ENCODE measurements around the gene UBR4.

Gene UBR4

DNA sequence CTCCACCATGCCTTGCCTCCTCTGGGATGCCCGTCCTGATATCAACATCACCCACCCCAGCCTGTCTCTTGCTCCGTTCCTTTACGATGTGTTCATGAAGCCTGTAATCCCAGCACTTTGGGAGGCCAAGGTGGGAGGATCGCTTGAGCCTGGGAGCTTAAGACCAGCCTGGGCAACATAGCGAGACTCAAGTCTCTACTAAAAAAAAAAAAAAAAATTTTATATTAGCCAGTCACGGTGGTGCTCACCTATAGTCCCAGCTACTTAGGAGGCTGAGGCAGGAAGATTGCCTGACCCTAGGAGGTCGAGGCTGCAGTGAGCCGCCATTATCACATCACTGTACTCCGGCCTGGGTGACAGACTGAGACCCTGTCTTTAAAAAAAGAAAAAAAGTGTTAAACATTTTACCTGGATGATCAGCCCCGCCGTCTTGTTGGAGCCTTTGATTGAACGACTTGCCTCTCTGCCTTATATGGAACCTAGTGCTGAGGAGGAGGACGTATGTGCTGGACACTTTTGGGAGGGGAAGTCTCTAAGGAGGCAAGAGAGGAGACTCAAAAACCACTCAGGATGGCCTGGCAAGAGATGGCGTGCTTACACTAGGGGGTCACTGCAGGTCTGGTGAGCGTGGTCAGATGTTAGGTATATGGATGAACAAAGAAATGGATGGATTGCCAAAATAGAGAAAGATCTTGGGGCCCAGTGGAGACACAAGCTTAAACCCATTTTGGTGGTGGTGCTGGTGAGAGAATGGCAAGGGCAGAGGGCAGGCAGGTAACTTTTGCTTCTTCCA is 173.1 kb downstream of the UBR4 start:
- no peak for DNase-seq (ENCODE audit: low read depth, low spot score)

DNA sequence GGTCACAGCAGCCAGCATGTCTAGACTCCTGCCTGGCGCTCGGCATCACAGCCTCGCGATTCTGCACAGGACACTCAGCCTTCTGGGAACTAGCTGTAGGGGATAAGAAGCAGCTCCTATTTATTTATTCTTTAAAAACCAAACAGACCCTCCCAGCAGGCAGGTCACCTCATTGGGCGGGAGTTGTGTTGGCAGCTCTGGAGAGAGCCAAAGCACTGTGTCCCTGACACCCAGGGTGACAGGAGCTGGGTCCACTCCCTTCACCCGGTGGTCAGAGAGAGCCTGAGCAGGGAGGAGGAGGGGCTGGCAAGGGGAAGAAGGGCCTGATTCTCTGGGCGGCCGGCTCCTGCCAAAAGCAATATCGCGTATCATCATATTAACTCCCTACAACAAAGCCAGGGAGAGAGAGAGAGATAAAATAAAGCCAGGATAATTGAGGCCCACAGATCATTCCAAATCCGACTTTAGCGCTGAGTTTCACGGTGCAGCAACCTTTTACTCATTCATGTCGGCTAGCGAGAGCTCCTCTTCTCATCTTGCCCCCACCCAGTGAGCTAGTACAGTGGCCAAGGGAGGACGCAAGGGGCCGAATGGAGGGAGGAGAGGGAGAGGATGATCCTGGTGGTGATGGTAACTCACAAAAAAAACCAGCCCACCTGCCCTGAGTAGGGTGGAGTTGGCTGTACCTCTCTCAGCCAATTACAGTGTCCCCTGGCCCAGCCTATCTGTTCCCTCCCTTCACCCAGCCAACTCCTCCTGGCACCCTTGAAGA is 173.8 kb downstream of the UBR4 start:
- DNase-seq (ENCODE audit: low read depth, low spot score): no peak

- no peak for DNase-seq (ENCODE audit: low read depth, low spot score)
Measured at GRCh38 chr1:19035377-19036040, 174.6 kb downstream of the UBR4 start.

DNA sequence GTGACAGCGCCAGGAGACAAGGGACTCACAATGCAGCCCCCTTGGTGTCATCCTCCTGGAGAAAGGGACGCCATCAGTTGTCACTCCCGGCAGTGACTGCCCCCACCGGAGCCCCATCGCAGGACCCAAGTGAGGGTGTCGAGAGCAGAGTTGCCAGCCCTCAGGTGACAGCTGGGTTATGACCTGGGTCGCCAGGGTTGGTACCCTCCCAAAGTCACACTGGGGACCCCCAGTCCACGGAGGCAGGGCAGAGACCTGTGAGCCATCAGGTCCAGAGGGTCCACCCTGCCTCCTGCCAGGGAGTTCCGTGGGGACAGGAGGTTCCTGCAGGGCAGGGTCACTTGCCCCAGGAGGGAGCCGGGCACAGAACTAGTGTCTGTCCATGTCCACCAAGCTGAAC is 175.3 kb downstream of the UBR4 start:
- no peak for DNase-seq (ENCODE audit: low read depth, low spot score)

- DNase-seq (ENCODE audit: low read depth, low spot score): no peak
Measured at GRCh38 chr1:19033926-19034680, 176.0 kb downstream of the UBR4 start.

- DNase-seq (ENCODE audit: low read depth, low spot score): no peak
Measured at GRCh38 chr1:19033515-19033839, 176.6 kb downstream of the UBR4 start.

DNA sequence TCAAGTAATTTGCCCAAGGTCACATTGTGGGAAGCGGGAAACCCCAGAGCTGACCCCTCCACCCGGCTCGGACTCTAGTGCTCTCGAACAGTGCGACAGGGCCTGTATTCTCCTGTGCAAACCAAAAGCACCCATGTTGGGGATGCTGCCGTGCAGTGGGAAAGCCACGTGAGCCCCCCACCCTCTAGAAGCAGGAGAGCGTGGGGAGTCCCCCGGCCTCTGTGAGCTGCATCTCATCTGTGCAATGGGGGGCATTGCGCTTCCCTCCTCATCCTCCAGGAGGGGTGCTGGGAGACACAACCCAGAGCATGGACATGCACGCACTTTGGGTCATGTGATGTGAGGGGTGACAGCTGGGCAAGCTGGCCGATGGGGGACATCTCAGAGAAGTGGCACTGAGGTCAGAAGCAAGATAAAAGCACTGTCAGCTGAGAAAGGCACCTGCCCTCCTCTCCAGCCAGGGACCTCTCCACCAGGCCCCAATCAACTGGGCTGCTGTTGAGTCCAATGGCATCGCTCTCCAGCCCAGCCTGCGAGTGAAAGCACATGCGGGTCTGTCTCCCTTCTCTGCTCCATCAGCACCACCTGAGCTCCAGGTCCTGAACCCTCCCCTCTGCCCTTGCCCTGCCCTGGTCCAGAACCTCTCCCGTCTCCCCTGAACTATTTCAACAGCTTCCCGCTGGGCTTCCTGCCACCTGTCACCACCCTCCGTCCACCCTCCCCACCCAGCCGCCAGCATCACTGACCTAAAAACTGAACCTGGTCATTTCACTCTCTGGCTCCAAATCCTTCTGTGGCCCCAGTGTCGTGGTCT is 177.2 kb downstream of the UBR4 start:
- no peak for DNase-seq (ENCODE audit: low read depth, low spot score)

DNA sequence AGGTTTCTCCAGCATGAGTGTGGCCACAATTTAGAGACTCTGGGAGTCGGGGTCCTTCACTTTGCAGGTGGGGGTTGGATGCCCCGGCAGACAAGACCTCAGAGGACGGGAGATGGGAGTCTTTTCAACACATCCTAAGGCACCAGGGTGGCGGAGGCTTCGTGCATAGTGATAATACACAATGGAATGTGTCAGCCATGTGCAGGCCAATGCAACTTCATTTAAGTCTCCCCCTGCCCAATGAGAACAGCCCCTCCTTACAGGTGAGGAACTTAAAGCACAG is 177.7 kb downstream of the UBR4 start:
- no peak for DNase-seq (ENCODE audit: low read depth, low spot score)

- DNase-seq (ENCODE audit: low read depth, low spot score): no peak
Measured at GRCh38 chr1:19029191-19030085, 180.6 kb downstream of the UBR4 start.

DNA sequence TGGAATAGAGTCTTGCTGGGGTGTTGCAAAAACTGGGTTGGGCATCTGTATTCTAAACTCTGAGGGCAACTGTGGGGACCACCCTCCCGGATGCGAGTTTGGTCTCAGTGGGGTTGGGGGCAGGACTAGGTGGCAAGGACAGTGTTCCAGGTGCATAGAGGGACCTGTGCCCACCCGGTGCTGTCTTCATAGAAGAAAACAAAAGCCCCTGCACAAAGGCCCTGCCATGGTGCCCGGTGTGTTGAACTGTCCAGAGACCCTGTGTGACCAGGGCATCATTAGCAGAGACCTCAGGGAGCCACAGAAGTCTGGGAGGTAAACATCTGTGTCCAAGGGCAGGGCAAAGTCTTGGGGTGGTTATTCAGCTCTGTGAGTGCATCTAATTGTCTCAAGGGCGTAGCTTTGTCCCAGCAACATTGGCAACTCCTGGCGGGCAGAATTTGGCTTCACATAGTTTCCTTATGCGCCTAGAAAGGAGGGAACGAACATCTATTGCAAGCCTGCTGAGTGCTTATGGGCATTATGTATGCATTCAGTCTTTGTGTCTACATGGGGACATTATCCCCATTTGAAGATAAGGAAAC is 181.4 kb downstream of the UBR4 start:
- DNase-seq (ENCODE audit: low read depth, low spot score): no peak

DNA sequence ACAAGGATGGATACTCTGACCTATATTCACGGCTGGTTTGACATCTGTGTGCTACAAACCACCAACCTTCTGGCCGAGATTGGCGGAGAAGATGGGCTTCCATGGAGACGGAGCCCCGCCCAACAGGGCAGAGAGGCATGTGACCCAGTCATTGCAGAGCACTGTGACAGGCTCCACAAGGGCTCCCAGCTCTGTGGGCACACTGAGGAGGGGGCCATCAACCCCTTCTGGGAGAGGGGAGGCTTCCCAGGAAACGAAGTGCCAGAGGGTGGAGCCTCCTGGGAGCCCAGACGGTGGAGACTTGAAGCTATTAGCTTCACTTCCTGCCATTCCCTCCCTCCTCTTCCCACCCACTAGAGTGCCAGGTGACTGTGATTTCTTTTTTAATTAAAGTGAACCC is 182.0 kb downstream of the UBR4 start:
- DNase-seq (ENCODE audit: low read depth, low spot score): no peak
